ENCODE data around the gene TBCCD1. TPM values are rescaled to one million over a fixed set of nuclear protein-coding genes. Genes with fewer than 3 reads are reported as not detected.

The TBCCD1 gene
- polyA plus RNA-seq, 2 donors: 2.7 to 4.4 TPM

GRCh38 chr3:186513386-186513785 is 53.8 kb downstream of the TBCCD1 start:
- Histone ChIP-seq H3K4me1 (ENCODE audit: control insufficient read depth in 2 of 2, insufficient read depth in 2 of 2, low read length in 1 of 2) (no peaks in the 10 kb centered on the region), H3K27me3 (ENCODE audit: control insufficient read depth in 1 of 2, insufficient read depth in 2 of 2, low read length in 2 of 2) (no peaks in the 10 kb centered on the region), H3K36me3 (ENCODE audit: control insufficient read depth in 2 of 2, insufficient read depth in 2 of 2, low read length in 1 of 2) (no peaks in the 10 kb centered on the region), H3K4me3 (ENCODE audit: low read depth in 1 of 2, low read length in 2 of 2) (no peak overlapping the region), H3K27ac (ENCODE audit: low read depth in 2 of 2, low read length in 1 of 2) (no peak overlapping the region), H3K9me3 (ENCODE audit: control insufficient read depth in 2 of 2, insufficient read depth in 1 of 2, low read depth in 1 of 2, low read length in 1 of 2) (peaks cover 0 to 3% of the 10 kb centered on the region in 2 donors)
- WGBS, 2 donors: 58 to 62% methylated on average over 5 of the region's 5 CpGs

GRCh38 chr3:186512570-186513302 is 54.4 kb downstream of the TBCCD1 start:
- Histone ChIP-seq H3K4me1 (ENCODE audit: control insufficient read depth in 2 of 2, insufficient read depth in 2 of 2, low read length in 1 of 2) (no peaks in the 10 kb centered on the region), H3K27ac (ENCODE audit: low read depth in 2 of 2, low read length in 1 of 2) (no peak overlapping the region), H3K36me3 (ENCODE audit: control insufficient read depth in 2 of 2, insufficient read depth in 2 of 2, low read length in 1 of 2) (no peaks in the 10 kb centered on the region), H3K9me3 (ENCODE audit: control insufficient read depth in 2 of 2, insufficient read depth in 1 of 2, low read depth in 1 of 2, low read length in 1 of 2) (peaks cover 0 to 3% of the 10 kb centered on the region in 2 donors), H3K4me3 (ENCODE audit: low read depth in 1 of 2, low read length in 2 of 2) (no peak overlapping the region), H3K27me3 (ENCODE audit: control insufficient read depth in 1 of 2, insufficient read depth in 2 of 2, low read length in 2 of 2) (no peaks in the 10 kb centered on the region)
- WGBS, 2 donors: 57% methylated on average over 9 of the region's 9 CpGs

GRCh38 chr3:186511702-186512101 is 55.4 kb downstream of the TBCCD1 start:
- no peak overlapping the region for H3K27ac ChIP-seq (ENCODE audit: low read depth in 2 of 2, low read length in 1 of 2)
- no peaks in the 10 kb centered on the region for H3K4me1 ChIP-seq (ENCODE audit: control insufficient read depth in 2 of 2, insufficient read depth in 2 of 2, low read length in 1 of 2)
- WGBS, 2 donors: 74 to 82% methylated on average over 5 of the region's 5 CpGs
- H3K9me3 ChIP-seq (ENCODE audit: control insufficient read depth in 2 of 2, insufficient read depth in 1 of 2, low read depth in 1 of 2, low read length in 1 of 2): no peaks in the 10 kb centered on the region
- no peaks in the 10 kb centered on the region for H3K36me3 ChIP-seq (ENCODE audit: control insufficient read depth in 2 of 2, insufficient read depth in 2 of 2, low read length in 1 of 2)
- H3K4me3 ChIP-seq (ENCODE audit: low read depth in 1 of 2, low read length in 2 of 2): no peak overlapping the region
- H3K27me3 ChIP-seq (ENCODE audit: control insufficient read depth in 1 of 2, insufficient read depth in 2 of 2, low read length in 2 of 2): no peaks in the 10 kb centered on the region

- Histone ChIP-seq H3K4me3 (ENCODE audit: low read depth in 1 of 2, low read length in 2 of 2) (no peak overlapping the region), H3K9me3 (ENCODE audit: control insufficient read depth in 2 of 2, insufficient read depth in 1 of 2, low read depth in 1 of 2, low read length in 1 of 2) (no peaks in the 10 kb centered on the region), H3K4me1 (ENCODE audit: control insufficient read depth in 2 of 2, insufficient read depth in 2 of 2, low read length in 1 of 2) (no peaks in the 10 kb centered on the region), H3K36me3 (ENCODE audit: control insufficient read depth in 2 of 2, insufficient read depth in 2 of 2, low read length in 1 of 2) (no peaks in the 10 kb centered on the region), H3K27ac (ENCODE audit: low read depth in 2 of 2, low read length in 1 of 2) (no peak overlapping the region), H3K27me3 (ENCODE audit: control insufficient read depth in 1 of 2, insufficient read depth in 2 of 2, low read length in 2 of 2) (no peaks in the 10 kb centered on the region)
- 83 to 87% methylated on average over 4 of the region's 4 CpGs for WGBS, 2 donors
These were observed 55.9 kb downstream of the TBCCD1 start for GRCh38 chr3:186511245-186511644.

GRCh38 chr3:186510374-186511079 is 56.6 kb downstream of the TBCCD1 start:
- Histone ChIP-seq H3K4me3 (ENCODE audit: low read depth in 1 of 2, low read length in 2 of 2) (no peak overlapping the region), H3K9me3 (ENCODE audit: control insufficient read depth in 2 of 2, insufficient read depth in 1 of 2, low read depth in 1 of 2, low read length in 1 of 2) (no peaks in the 10 kb centered on the region), H3K27ac (ENCODE audit: low read depth in 2 of 2, low read length in 1 of 2) (no peak overlapping the region), H3K36me3 (ENCODE audit: control insufficient read depth in 2 of 2, insufficient read depth in 2 of 2, low read length in 1 of 2) (no peaks in the 10 kb centered on the region), H3K27me3 (ENCODE audit: control insufficient read depth in 1 of 2, insufficient read depth in 2 of 2, low read length in 2 of 2) (no peaks in the 10 kb centered on the region), H3K4me1 (ENCODE audit: control insufficient read depth in 2 of 2, insufficient read depth in 2 of 2, low read length in 1 of 2) (no peaks in the 10 kb centered on the region)
- 47 to 57% methylated on average over 9 of the region's 9 CpGs for WGBS, 2 donors

- Histone ChIP-seq H3K27me3 (ENCODE audit: control insufficient read depth in 1 of 2, insufficient read depth in 2 of 2, low read length in 2 of 2) (no peaks in the 10 kb centered on the region), H3K4me3 (ENCODE audit: low read depth in 1 of 2, low read length in 2 of 2) (no peak overlapping the region)
- 82 to 84% methylated on average over 2 of the region's 2 CpGs for WGBS, 2 donors
These were observed 57.7 kb downstream of the TBCCD1 start for GRCh38 chr3:186509423-186509822.

GRCh38 chr3:186506857-186507256 is 60.3 kb downstream of the TBCCD1 start:
- H3K27ac ChIP-seq (ENCODE audit: low read depth in 2 of 2, low read length in 1 of 2): no peak overlapping the region
- H3K27me3 ChIP-seq (ENCODE audit: control insufficient read depth in 1 of 2, insufficient read depth in 2 of 2, low read length in 2 of 2): no peaks in the 10 kb centered on the region
- H3K36me3 ChIP-seq (ENCODE audit: control insufficient read depth in 2 of 2, insufficient read depth in 2 of 2, low read length in 1 of 2): no peaks in the 10 kb centered on the region
- H3K4me3 ChIP-seq (ENCODE audit: low read depth in 1 of 2, low read length in 2 of 2): no peak overlapping the region
- 66 to 70% methylated on average over 2 of the region's 2 CpGs for WGBS, 2 donors
- no peaks in the 10 kb centered on the region for H3K4me1 ChIP-seq (ENCODE audit: control insufficient read depth in 2 of 2, insufficient read depth in 2 of 2, low read length in 1 of 2)
- no peaks in the 10 kb centered on the region for H3K9me3 ChIP-seq (ENCODE audit: control insufficient read depth in 2 of 2, insufficient read depth in 1 of 2, low read depth in 1 of 2, low read length in 1 of 2)

More at GRCh38 chr3:186509423-186509822, 57.7 kb downstream of the TBCCD1 start:
- Histone ChIP-seq H3K4me1 (ENCODE audit: control insufficient read depth in 2 of 2, insufficient read depth in 2 of 2, low read length in 1 of 2) (no peaks in the 10 kb centered on the region), H3K36me3 (ENCODE audit: control insufficient read depth in 2 of 2, insufficient read depth in 2 of 2, low read length in 1 of 2) (no peaks in the 10 kb centered on the region), H3K9me3 (ENCODE audit: control insufficient read depth in 2 of 2, insufficient read depth in 1 of 2, low read depth in 1 of 2, low read length in 1 of 2) (no peaks in the 10 kb centered on the region), H3K27ac (ENCODE audit: low read depth in 2 of 2, low read length in 1 of 2) (no peak overlapping the region)

GRCh38 chr3:186506191-186506739 is 60.9 kb downstream of the TBCCD1 start:
- 73 to 74% methylated on average over 3 of the region's 3 CpGs for WGBS, 2 donors
- H3K4me3 ChIP-seq (ENCODE audit: low read depth in 1 of 2, low read length in 2 of 2): no peak overlapping the region

GRCh38 chr3:186502966-186503712 is 64.0 kb downstream of the TBCCD1 start:
- WGBS, 2 donors: 65 to 70% methylated on average over 6 of the region's 6 CpGs
- Histone ChIP-seq H3K4me1 (ENCODE audit: control insufficient read depth in 2 of 2, insufficient read depth in 2 of 2, low read length in 1 of 2) (no peaks in the 10 kb centered on the region), H3K27ac (ENCODE audit: low read depth in 2 of 2, low read length in 1 of 2) (no peak overlapping the region), H3K27me3 (ENCODE audit: control insufficient read depth in 1 of 2, insufficient read depth in 2 of 2, low read length in 2 of 2) (no peaks in the 10 kb centered on the region), H3K36me3 (ENCODE audit: control insufficient read depth in 2 of 2, insufficient read depth in 2 of 2, low read length in 1 of 2) (no peaks in the 10 kb centered on the region), H3K4me3 (ENCODE audit: low read depth in 1 of 2, low read length in 2 of 2) (no peak overlapping the region), H3K9me3 (ENCODE audit: control insufficient read depth in 2 of 2, insufficient read depth in 1 of 2, low read depth in 1 of 2, low read length in 1 of 2) (no peaks in the 10 kb centered on the region)

More at GRCh38 chr3:186506191-186506739, 60.9 kb downstream of the TBCCD1 start:
- Histone ChIP-seq H3K27me3 (ENCODE audit: control insufficient read depth in 1 of 2, insufficient read depth in 2 of 2, low read length in 2 of 2) (no peaks in the 10 kb centered on the region), H3K36me3 (ENCODE audit: control insufficient read depth in 2 of 2, insufficient read depth in 2 of 2, low read length in 1 of 2) (no peaks in the 10 kb centered on the region), H3K27ac (ENCODE audit: low read depth in 2 of 2, low read length in 1 of 2) (no peak overlapping the region), H3K9me3 (ENCODE audit: control insufficient read depth in 2 of 2, insufficient read depth in 1 of 2, low read depth in 1 of 2, low read length in 1 of 2) (no peaks in the 10 kb centered on the region), H3K4me1 (ENCODE audit: control insufficient read depth in 2 of 2, insufficient read depth in 2 of 2, low read length in 1 of 2) (no peaks in the 10 kb centered on the region)

Data from esophagus (tissue), 2 donors.